NCI-H345 (cell line): ENCODE measurements around the gene CRYBA2.

ENCODE experiments used
- DNase-seq: peaks from one replicate; lab custom pipeline; 2025; lab: John Stamatoyannopoulos, UW

CRYBA2 gene

GRCh38 chr2:219023045-219023605, 29.9 kb upstream of the CRYBA2 start:
- DNase-seq, result no peak

GRCh38 chr2:219022616-219023015, 29.4 kb upstream of the CRYBA2 start:
- DNase-seq, result no peak

GRCh38 chr2:219022041-219022440, 28.8 kb upstream of the CRYBA2 start:
- DNase-seq, result no peak

- DNase-seq, result no peak
Measured at GRCh38 chr2:219021591-219021990, 28.4 kb upstream of the CRYBA2 start.

GRCh38 chr2:219020604-219021365, 27.6 kb upstream of the CRYBA2 start:
- DNase-seq, result no peak

GRCh38 chr2:219019436-219019835, 26.2 kb upstream of the CRYBA2 start:
- no peak for DNase-seq

GRCh38 chr2:219018726-219019125, 25.5 kb upstream of the CRYBA2 start:
- no peak for DNase-seq

- no peak for DNase-seq
Measured at GRCh38 chr2:219018286-219018685, 25.1 kb upstream of the CRYBA2 start.

GRCh38 chr2:219017201-219017931, 24.1 kb upstream of the CRYBA2 start:
- DNase-seq, result no peak

GRCh38 chr2:219016721-219017120, 23.5 kb upstream of the CRYBA2 start:
- no peak for DNase-seq

- no peak for DNase-seq
Measured at GRCh38 chr2:219010873-219011272, 17.7 kb upstream of the CRYBA2 start.

- DNase-seq, result peak; percentile 43
Measured at GRCh38 chr2:219010162-219010756, 17.0 kb upstream of the CRYBA2 start.

- no peak for DNase-seq
Measured at GRCh38 chr2:219009294-219009693, 16.1 kb upstream of the CRYBA2 start.

- no peak for DNase-seq
Measured at GRCh38 chr2:219003979-219004378, 10.8 kb upstream of the CRYBA2 start.

- no peak for DNase-seq
Measured at GRCh38 chr2:219003267-219003634, 10.0 kb upstream of the CRYBA2 start.

- DNase-seq, result peak; percentile 82
Measured at GRCh38 chr2:219002395-219003266, 9.4 kb upstream of the CRYBA2 start.

- DNase-seq, result peak; percentile 99
Measured at GRCh38 chr2:219001577-219002394, 8.6 kb upstream of the CRYBA2 start.

GRCh38 chr2:219001100-219001576, 7.9 kb upstream of the CRYBA2 start:
- no peak for DNase-seq

GRCh38 chr2:219000569-219000960, 7.3 kb upstream of the CRYBA2 start:
- DNase-seq, result peak; percentile 49

- DNase-seq, result peak; percentile 94
Measured at GRCh38 chr2:218999881-219000568, 6.8 kb upstream of the CRYBA2 start.
